ENCODE results near the gene TMCO2. TPM values are rescaled to one million over a fixed set of nuclear protein-coding genes. Genes with fewer than 3 reads are reported as not detected.
A peak's percentile ranks its signal among the peaks of the same experiment; 100 is the strongest.

The TMCO2 gene
- total and polyA plus RNA-seq, 10 of the 15 experiments (the other 5 are each of a cell fraction or from before 2014, with no cell fraction given), result not detected

GRCh38 chr1:40272653-40273213 is 25.0 kb downstream of the TMCO2 start:
- in situ Hi-C loops (cut with MboI), result no loop called here
- POLR2A ChIA-PET, result interaction anchor here (0.6 to 1.5 kb wide), 2 partner anchors 10 to 95 kb away, joined by 3 to 6 read pairs; no protein-coding TSS in a partner anchor
- no TSS peak for BruUV-seq (replicated peaks)
- Histone ChIP-seq H3K9ac (ENCODE audit: control insufficient read depth, insufficient read depth, low read length) (no peak overlapping the region), H3K4me3 (no peak overlapping the region; the same call in 1 of the 2 replicates), H3K27me3 (replicated peaks in 1 of 2; ENCODE audit: control insufficient read depth in 2 of 2, insufficient read depth in 2 of 2, low read length in 1 of 2) (no peaks in the 10 kb centered on the region), H3K4me2 (ENCODE audit: control insufficient read depth, insufficient read depth) (no peak overlapping the region; the same call in 1 of the 2 replicates), H3K27ac (ENCODE audit: control insufficient read depth, insufficient read depth) (no peak overlapping the region; the same call in 1 of the 2 replicates), H3K4me1 (ENCODE audit: control insufficient read depth, insufficient read depth, low read length) (peaks cover 5% of the 10 kb centered on the region; the same call in 1 of the 2 replicates), H3K79me2 (ENCODE audit: control insufficient read depth, insufficient read depth, low read length) (no peaks in the 10 kb centered on the region), H4K20me1 (ENCODE audit: control insufficient read depth, insufficient read depth) (no peaks in the 10 kb centered on the region), H3K9me3 (replicated peaks; ENCODE audit: control insufficient read depth, insufficient read depth, low read length) (no peaks in the 10 kb centered on the region), H3K36me3 (ENCODE audit: control insufficient read depth in 2 of 2, insufficient read depth in 2 of 2, low read length in 1 of 2) (peaks cover 2 to 17% of the 10 kb centered on the region in 2 experiments), H2AFZ (ENCODE audit: control insufficient read depth, low read depth, low read length) (no peak overlapping the region)
- CTCF ChIA-PET, result interaction anchor here (0.6 to 1.7 kb wide), 5 partner anchors 43 to 577 kb away, joined by 3 to 8 read pairs (median 4); no protein-coding TSS in a partner anchor
- 22% methylated on average over 3 of the region's 3 CpGs for WGBS (ENCODE audit: insufficient coverage, insufficient replicate concordance, low lambda C conversion rate, missing lambda C conversion rate)
- no peak for DNase-seq (ENCODE audit: low read depth, low spot score)
- SMC1A ChIA-PET (ENCODE audit: uncharacterized antibody, unreplicated experiment), result interaction anchor here (1.2 to 2.2 kb wide), 3 partner anchors 9 to 120 kb away, joined by 3 to 9 read pairs (median 4); no protein-coding TSS in a partner anchor
- RAD21 ChIA-PET (ENCODE audit: unreplicated experiment), result interaction anchor here (0.7 to 0.8 kb wide), 2 partner anchors 8 to 42 kb away, joined by 3 read pairs; no protein-coding TSS in a partner anchor
- no peak for FAIRE-seq
- ATAC-seq, result peak; percentile 58
- intact Hi-C loops (cut with micrococcal nuclease; ENCODE audit: unreplicated experiment), result no loop called here
- TF ChIP-seq KAT2A (conservative IDR thresholded peaks at IDR 0.05; ENCODE audit: control insufficient read depth, low read depth, low read length) (no peak), IKZF1 (conservative IDR thresholded peaks at IDR 0.05) (no peak), CBX5 (IDR thresholded peaks at IDR 0.05; ENCODE audit: low read depth) (no peak), EGR1 (IDR thresholded peaks at IDR 0.05; ENCODE audit: borderline replicate concordance in 1 of 2, low read depth in 2 of 2, low read length in 2 of 2) (no peak), BRCA1 (IDR thresholded peaks at IDR 0.05; ENCODE audit: low read depth, low read length) (no peak), NFIC (IDR thresholded peaks at IDR 0.05; ENCODE audit: low read depth, low read length) (peak; percentile 24; the same call in 1 of the 2 replicates), ZNF622 (IDR thresholded peaks at IDR 0.05) (no peak), BCL3 (IDR thresholded peaks at IDR 0.05; ENCODE audit: borderline replicate concordance, insufficient read depth, low read depth, low read length, poor library complexity, severe bottlenecking) (no peak), JUNB (IDR thresholded peaks at IDR 0.05) (peak; percentile 32; the same call in 1 of the 2 replicates), SRF (IDR thresholded peaks at IDR 0.05; ENCODE audit: low read depth in 2 of 2, low read length in 2 of 2) (no peak), ATF2 (IDR thresholded peaks at IDR 0.05; ENCODE audit: low read length) (peak; percentile 40; the same call in 1 of the 2 replicates), SMAD1 (IDR thresholded peaks at IDR 0.05; ENCODE audit: low read depth, partially characterized antibody) (no peak), ASH2L (IDR thresholded peaks at IDR 0.05; ENCODE audit: borderline replicate concordance, low read depth) (no peak), NKRF (conservative IDR thresholded peaks at IDR 0.05) (no peak), SPI1 (IDR thresholded peaks at IDR 0.05; ENCODE audit: borderline replicate concordance, insufficient read depth, low read depth, low read length) (no peak), POU2F2 (IDR thresholded peaks at IDR 0.05; ENCODE audit: borderline replicate concordance, low read depth, low read length) (no peak), ZBTB33 (IDR thresholded peaks at IDR 0.05) (peak; percentile 80; the same call in 1 of the 2 replicates)
